ENCODE results near the gene SYNDIG1. TPM values are rescaled to one million over a fixed set of nuclear protein-coding genes. Genes with fewer than 3 reads are reported as not detected.

The SYNDIG1 gene
- total and polyA plus RNA-seq, 2 of the 4 experiments (the other 2 are of a cell fraction) = not detected

- ChIA-PET POLR2A (ENCODE audit: unreplicated experiment) (no interaction called here), CTCF (no interaction called here)
- no peak overlapping the region for H2AFZ ChIP-seq (replicated peaks; ENCODE audit: low read length, poor library complexity)
- H4K5ac ChIP-seq (ENCODE audit: low read depth, low read length) = no peak overlapping the region
- H3K9ac ChIP-seq (ENCODE audit: low read depth, low read length) = no peak overlapping the region
- DNase-seq (no peak), ATAC-seq (ENCODE audit: low read depth) (no peak)
- no peak overlapping the region for H3K56ac ChIP-seq (ENCODE audit: extremely low read depth, insufficient read depth, low read length)
- no peak overlapping the region for H3K4me2 ChIP-seq (ENCODE audit: low read depth, low read length)
- H2AK9ac ChIP-seq (replicated peaks; ENCODE audit: low read depth, low read length, poor library complexity) = no peak overlapping the region
- no peaks in the 10 kb centered on the region for H3K9me3 ChIP-seq (ENCODE audit: control insufficient read depth, insufficient read depth, low read length)
- no peak overlapping the region for H2BK120ac ChIP-seq (ENCODE audit: low read depth, low read length)
- no peak overlapping the region for H3K14ac ChIP-seq (replicated peaks; ENCODE audit: low read depth, low read length)
- no peak overlapping the region for H3K27ac ChIP-seq (ENCODE audit: insufficient read depth, low read length)
- no peak overlapping the region for H4K91ac ChIP-seq (ENCODE audit: insufficient read depth, low read depth, low read length)
- no peaks in the 10 kb centered on the region for H3K36me3 ChIP-seq (ENCODE audit: control insufficient read depth, insufficient read depth, low read length)
- H2AK5ac ChIP-seq (ENCODE audit: low read depth, low read length) = no peak overlapping the region
- H3K18ac ChIP-seq (ENCODE audit: low read depth, low read length) = no peak overlapping the region
- peaks cover 2% of the 10 kb centered on the region; the same call in 1 of the 2 replicates for H3K27me3 ChIP-seq (ENCODE audit: control insufficient read depth, insufficient read depth, low read length)
- H3K23ac ChIP-seq (ENCODE audit: low read depth, low read length) = no peak overlapping the region
- H3K9me1 ChIP-seq (ENCODE audit: insufficient read depth, low read length) = no peaks in the 10 kb centered on the region
- H3K4me1 ChIP-seq (ENCODE audit: control insufficient read depth, insufficient read depth, low read length) = no peaks in the 10 kb centered on the region
- no peaks in the 10 kb centered on the region for H3K79me1 ChIP-seq (ENCODE audit: low read depth in 1 of 2, low read length in 2 of 2)
- dilution Hi-C loops (cut with HindIII; ENCODE audit: low sequenced_read_pairs, unreplicated experiment) = no loop called here
- no peak overlapping the region for H2BK15ac ChIP-seq (ENCODE audit: low read depth, low read length)
- no peak overlapping the region for H3K4ac ChIP-seq (ENCODE audit: low read depth, low read length)
- no peaks in the 10 kb centered on the region for H4K20me1 ChIP-seq (ENCODE audit: insufficient read depth, low read length)
- WGBS, 2 experiments (ENCODE audit: extremely low coverage in 2 of 2, insufficient read length in 1 of 2) = 49% methylated on average over 10 of the region's 11 CpGs; no CpG with 5 or more reads in 1 of the 2 experiments
- no TSS peak for BruUV-seq (replicated peaks)
- in situ Hi-C loops (cut with MboI; ENCODE audit: low sequenced_read_pairs) = no loop called here
- H2BK5ac ChIP-seq (ENCODE audit: low read depth, low read length, poor library complexity, severe bottlenecking) = no peak overlapping the region
- no peak overlapping the region for H2BK20ac ChIP-seq (ENCODE audit: low read depth, low read length)
- H3K4me3 ChIP-seq (ENCODE audit: insufficient read depth, low read depth, low read length) = no peak overlapping the region
- H4K8ac ChIP-seq (ENCODE audit: low read depth in 2 of 2, low read length in 2 of 2) = no peak overlapping the region
- intact Hi-C loops (cut with micrococcal nuclease) = no loop called here
- no peak for TF ChIP-seq FOS (IDR thresholded peaks at IDR 0.05; ENCODE audit: low read depth, low read length)
- TF ChIP-seq RCOR1 (IDR thresholded peaks at IDR 0.05; ENCODE audit: insufficient replicate concordance, low read length) = no peak
- TF ChIP-seq SMC3 (IDR thresholded peaks at IDR 0.05; ENCODE audit: low read depth, low read length) = no peak
- no peak for TF ChIP-seq RAD21 (IDR thresholded peaks at IDR 0.05; ENCODE audit: low read length)
- TF ChIP-seq, protein P1, sequence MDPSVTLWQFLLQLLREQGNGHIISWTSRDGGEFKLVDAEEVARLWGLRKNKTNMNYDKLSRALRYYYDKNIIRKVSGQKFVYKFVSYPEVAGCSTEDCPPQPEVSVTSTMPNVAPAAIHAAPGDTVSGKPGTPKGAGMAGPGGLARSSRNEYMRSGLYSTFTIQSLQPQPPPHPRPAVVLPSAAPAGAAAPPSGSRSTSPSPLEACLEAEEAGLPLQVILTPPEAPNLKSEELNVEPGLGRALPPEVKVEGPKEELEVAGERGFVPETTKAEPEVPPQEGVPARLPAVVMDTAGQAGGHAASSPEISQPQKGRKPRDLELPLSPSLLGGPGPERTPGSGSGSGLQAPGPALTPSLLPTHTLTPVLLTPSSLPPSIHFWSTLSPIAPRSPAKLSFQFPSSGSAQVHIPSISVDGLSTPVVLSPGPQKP (IDR thresholded peaks at IDR 0.05; ENCODE audit: borderline replicate concordance, low read depth, low read length) = no peak
Measured at GRCh38 chr20:24450624-24451376, 18.6 kb upstream of the SYNDIG1 start.

All from IMR-90 (cell line).